ENCODE data around the gene CTXN1.

DNA sequence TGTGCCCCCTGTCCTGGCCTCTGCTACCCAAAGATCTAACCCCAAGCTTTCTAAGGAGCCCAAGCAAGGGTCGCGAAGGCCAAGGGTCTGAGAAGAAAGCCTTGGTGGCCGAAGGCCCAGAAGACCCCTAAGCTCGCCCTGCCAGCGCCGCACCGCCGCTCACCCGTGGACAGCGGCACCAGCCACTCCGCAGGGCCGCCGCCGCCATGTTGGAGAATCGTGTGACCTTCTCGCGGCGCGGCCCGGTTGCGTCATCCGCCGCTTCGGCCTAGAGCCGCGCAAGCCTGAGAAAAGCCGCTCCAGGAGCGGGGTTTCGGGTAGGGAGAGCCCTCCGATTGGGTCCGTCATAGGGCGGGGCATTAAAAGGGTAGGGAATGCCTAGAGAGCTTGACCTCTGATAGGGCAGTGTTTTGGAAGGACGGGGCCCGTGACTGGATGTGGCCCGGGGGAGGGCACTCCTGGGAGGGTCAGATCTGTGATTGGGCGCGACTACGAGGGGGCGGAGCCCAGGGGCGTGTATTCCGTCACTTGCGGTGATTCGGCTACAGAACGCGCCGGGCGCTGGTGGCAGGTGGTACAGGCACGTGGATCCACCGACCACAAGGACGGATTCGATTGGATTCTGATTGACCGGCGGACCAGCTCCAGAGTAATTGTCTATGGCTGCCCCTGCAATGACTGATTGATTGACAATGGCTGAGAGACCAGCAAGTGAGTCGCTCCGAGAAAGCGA lies 17.7 kb upstream of the CTXN1 start, which contains the start of gene TIMM44:
- TF ChIP-seq, protein P1, sequence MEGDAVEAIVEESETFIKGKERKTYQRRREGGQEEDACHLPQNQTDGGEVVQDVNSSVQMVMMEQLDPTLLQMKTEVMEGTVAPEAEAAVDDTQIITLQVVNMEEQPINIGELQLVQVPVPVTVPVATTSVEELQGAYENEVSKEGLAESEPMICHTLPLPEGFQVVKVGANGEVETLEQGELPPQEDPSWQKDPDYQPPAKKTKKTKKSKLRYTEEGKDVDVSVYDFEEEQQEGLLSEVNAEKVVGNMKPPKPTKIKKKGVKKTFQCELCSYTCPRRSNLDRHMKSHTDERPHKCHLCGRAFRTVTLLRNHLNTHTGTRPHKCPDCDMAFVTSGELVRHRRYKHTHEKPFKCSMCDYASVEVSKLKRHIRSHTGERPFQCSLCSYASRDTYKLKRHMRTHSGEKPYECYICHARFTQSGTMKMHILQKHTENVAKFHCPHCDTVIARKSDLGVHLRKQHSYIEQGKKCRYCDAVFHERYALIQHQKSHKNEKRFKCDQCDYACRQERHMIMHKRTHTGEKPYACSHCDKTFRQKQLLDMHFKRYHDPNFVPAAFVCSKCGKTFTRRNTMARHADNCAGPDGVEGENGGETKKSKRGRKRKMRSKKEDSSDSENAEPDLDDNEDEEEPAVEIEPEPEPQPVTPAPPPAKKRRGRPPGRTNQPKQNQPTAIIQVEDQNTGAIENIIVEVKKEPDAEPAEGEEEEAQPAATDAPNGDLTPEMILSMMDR (IDR thresholded peaks at IDR 0.05): no peak
- TF ChIP-seq POLR2A (IDR thresholded peaks at IDR 0.05): peak; percentile 53 to 89

Measured in thyroid gland (tissue), 4 donors.